GM21825 (cell line): Measurements from ENCODE around the gene PCDHGA10.
"Not testable (repeated sequence)": the region's sequence is repeated elsewhere in the genome, so short reads cannot be mapped to it uniquely, and the experiment has no call there.

Source experiments
- ATAC-seq: cut with Tn5 transposase; IDR thresholded peaks from one replicate; pipeline ENCODE4 v1.9.1; 2021; ENCODE audit warnings: mild to moderate bottlenecking, moderate library complexity; ENCODE audit not compliant: unreplicated experiment

Gene PCDHGA10

GRCh38 chr5:141392429-141393198 is 20.2 kb upstream of the PCDHGA10 start, which contains the start of gene PCDHGA8:
Gene PCDHGA8, plus strand, starts transcription at chr5:141392633. Its CDS starts 181 bp downstream, at chr5:141392814.
- no peak for ATAC-seq

DNA sequence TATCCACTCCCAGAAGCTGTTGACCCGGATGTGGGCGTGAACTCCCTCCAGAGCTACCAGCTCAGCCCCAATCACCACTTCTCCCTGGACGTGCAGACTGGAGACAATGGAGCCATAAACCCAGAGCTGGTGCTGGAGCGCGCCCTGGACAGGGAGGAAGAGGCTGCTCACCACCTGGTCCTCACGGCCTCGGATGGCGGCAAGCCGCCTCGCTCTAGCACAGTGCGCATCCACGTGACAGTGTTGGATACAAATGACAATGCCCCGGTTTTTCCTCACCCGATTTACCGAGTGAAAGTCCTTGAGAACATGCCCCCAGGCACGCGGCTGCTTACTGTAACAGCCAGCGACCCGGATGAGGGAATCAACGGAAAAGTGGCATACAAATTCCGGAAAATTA is 19.5 kb upstream of the PCDHGA10 start:
- no peak for ATAC-seq

GRCh38 chr5:141394401-141395187 is 18.2 kb upstream of the PCDHGA10 start:
- ATAC-seq, result not testable (repeated sequence)

DNA sequence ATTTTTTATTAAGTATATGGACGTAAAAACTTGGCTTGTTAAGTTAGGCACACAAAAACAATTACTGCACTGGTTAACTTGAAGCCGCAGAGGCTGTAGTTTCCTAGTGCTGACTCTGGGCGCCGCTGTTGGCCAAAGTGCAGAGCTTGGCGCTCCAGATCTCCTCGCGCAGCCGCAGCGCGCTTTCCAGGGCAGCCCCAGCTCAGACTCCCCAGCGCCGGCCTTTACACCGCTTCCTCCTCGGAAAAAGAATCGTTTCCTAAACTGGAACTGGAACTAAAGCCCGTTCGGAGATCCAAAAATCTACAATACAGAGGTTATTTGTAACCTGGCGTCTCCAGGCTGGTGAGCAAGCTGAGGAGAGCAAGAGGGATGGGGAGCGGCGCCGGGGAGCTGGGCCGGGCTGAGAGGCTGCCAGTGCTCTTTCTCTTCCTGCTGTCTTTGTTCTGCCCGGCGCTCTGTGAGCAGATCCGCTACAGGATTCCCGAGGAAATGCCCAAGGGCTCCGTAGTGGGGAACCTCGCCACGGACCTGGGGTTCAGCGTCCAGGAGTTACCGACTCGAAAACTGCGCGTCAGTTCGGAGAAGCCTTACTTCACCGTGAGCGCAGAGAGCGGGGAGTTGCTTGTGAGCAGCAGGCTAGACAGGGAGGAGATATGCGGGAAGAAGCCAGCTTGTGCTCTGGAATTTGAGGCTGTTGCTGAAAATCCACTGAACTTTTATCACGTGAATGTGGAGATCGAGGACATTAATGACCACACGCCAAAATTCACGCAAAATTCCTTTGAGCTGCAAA is 14.8 kb upstream of the PCDHGA10 start, which contains the start of gene PCDHGB5:
TSS of gene PCDHGB5 (plus strand) at position 192 of the 796 bp plus-strand sequence. CDS start at position 373, 181 bp downstream.
- peak; percentile 74 for ATAC-seq

GRCh38 chr5:141398608-141399007 is 14.2 kb upstream of the PCDHGA10 start:
- ATAC-seq, result no peak

GRCh38 chr5:141399555-141400258 is 13.1 kb upstream of the PCDHGA10 start:
- no peak for ATAC-seq

DNA sequence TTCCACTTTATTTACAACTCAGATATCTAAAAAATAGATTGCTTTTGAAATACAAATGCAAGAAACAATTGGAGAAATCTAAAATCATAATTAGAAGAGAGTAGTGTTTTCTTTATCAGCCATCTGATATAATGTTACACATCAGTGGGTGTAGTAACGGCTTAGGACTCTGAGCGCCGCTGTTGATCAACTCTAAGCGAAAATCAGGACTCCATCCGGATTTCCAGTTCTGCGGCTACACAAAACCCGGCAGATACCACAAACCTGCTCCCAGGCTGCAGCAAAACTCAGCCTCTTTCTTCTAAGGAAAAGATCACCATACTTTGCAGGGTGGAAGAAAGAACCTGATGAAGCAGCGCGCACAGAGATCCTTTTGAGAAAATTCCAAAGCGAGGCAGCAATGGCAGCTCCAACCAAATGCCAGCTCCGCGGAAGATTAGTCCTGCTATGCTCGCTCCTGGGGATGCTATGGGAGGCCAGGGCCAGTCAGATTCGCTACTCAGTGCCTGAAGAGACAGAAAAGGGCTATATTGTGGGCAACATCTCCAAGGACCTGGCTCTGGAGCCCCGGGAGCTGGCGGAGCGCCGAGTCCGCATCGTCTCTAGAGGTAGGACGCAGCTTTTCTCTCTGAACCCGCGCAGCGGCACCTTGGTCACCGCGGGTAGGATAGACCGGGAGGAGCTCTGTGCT is 10.1 kb upstream of the PCDHGA10 start, which contains the start of gene PCDHGA9:
TSS of gene PCDHGA9 (plus strand) at position 226 of the 691 bp plus-strand sequence. CDS start at position 401, 175 bp downstream.
- ATAC-seq, result no peak

DNA sequence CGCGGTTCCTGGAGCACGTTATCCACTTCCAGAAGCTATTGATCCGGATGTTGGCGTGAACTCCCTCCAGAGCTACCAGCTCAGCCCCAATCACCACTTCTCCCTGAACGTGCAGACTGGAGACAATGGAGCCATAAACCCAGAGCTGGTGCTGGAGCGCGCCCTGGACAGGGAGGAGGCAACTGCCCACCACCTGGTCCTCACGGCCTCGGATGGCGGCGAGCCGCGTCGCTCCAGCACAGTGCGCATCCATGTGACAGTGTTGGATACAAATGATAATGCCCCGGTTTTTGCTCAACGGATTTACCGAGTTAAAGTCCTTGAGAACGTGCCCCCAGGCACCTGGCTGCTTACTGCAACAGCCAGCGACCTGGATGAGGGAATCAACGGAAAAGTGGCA is 9.4 kb upstream of the PCDHGA10 start:
- ATAC-seq, result no peak

- peak; percentile 63 for ATAC-seq
These were observed 4.8 kb upstream of the PCDHGA10 start, which contains the start of gene PCDHGB6 for GRCh38 chr5:141407790-141408505. Gene PCDHGB6, plus strand, starts transcription at chr5:141408021. Its CDS starts 182 bp downstream, at chr5:141408203.

- no peak for ATAC-seq
These were observed 3.0 kb upstream of the PCDHGA10 start for GRCh38 chr5:141409598-141410306.

- ATAC-seq, result no peak
These were observed 1.2 kb upstream of the PCDHGA10 start for GRCh38 chr5:141411575-141411974.

GRCh38 chr5:141413540-141414069 is 818 bp downstream of the PCDHGA10 start:
- no peak for ATAC-seq

GRCh38 chr5:141414548-141415274 is 1.9 kb downstream of the PCDHGA10 start:
- ATAC-seq, result not testable (repeated sequence)

DNA sequence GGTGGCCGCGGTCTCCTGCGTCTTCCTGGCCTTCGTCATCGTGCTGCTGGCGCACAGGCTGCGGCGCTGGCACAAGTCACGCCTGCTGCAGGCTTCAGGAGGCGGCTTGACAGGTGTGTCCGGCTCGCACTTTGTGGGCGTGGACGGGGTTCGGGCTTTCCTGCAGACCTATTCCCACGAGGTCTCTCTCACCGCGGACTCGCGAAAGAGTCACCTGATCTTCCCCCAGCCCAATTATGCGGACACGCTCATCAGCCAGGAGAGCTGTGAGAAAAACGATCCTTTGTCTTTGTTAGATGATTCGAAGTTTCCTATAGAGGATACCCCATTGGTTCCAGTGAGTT is 2.5 kb downstream of the PCDHGA10 start:
- ATAC-seq, result not testable (repeated sequence)

DNA sequence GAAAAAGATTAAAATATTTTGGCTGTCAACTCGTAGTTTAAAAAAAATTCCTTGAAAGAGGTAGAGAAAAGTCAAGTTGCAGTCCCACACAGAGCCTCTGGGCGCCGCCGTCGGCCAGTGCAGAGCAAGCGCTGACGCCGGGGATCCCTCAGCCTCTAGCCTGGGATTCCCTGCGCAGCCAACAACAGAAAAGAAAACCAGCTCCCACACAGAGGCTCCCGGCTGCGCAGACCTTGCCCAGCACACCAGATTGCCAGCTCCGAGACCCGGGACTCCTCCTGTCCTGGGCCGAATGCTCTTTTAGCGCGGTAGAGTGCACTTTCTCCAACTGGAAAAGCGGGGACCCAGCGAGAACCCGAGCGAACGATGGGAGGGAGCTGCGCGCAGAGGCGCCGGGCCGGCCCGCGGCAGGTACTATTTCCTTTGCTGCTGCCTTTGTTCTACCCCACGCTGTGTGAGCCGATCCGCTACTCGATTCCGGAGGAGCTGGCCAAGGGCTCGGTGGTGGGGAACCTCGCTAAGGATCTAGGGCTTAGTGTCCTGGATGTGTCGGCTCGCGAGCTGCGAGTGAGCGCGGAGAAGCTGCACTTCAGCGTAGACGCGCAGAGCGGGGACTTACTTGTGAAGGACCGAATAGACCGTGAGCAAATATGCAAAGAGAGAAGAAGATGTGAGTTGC is 4.8 kb downstream of the PCDHGA10 start, which contains the start of gene PCDHGB7:
TSS of gene PCDHGB7 (plus strand) at position 184 of the 679 bp plus-strand sequence. CDS start at position 367, 183 bp downstream.
- ATAC-seq, result peak; percentile 79

GRCh38 chr5:141419074-141419880 is 6.5 kb downstream of the PCDHGA10 start:
- ATAC-seq, result no peak
